AG04450 (cell line): ENCODE results near the gene SCD5. TPM values are rescaled to one million over a fixed set of nuclear protein-coding genes. Genes with fewer than 3 reads are reported as not detected.

Source experiments
- CTCF ChIA-PET: fragments of 300-600, 350-600 bp; formaldehyde crosslinking; extraction: SDS; loops from one replicate; lab custom pipeline; 2022; ENCODE audit warnings: antibody characterized with exemption, inconsistent platforms; lab: Charles Lee
- POLR2A ChIA-PET: fragments of 350-600 bp; formaldehyde crosslinking; extraction: SDS; loops from one replicate; lab custom pipeline; 2021; ENCODE audit warnings: antibody characterized with exemption, inconsistent platforms; lab: Yijun Ruan, JAX
- DNase-seq: peaks from one replicate; pipeline ENCODE4 v3.0.0-alpha.2; 2011; ENCODE audit warnings: low read depth, low spot score
- H3K27ac ChIP-seq: one replicate; pipeline ENCODE4 v1.5.1; 2012; ENCODE audit warnings: low read depth, low read length, control low read depth
- H3K27me3 ChIP-seq: one replicate; pipeline ENCODE4 v1.6.0; 2012; ENCODE audit warnings: low read length; ENCODE audit not compliant: control insufficient read depth, insufficient read depth
- H3K4me3 ChIP-seq: 2 replicates; pipeline ENCODE4 v1.5.1; 2011; ENCODE audit warnings: mild to moderate bottlenecking, low read depth, low read length, control low read depth
- H3K9me3 ChIP-seq: 2 replicates; pipeline ENCODE4 v1.5.1; 2012; ENCODE audit warnings: low read length; ENCODE audit not compliant: control insufficient read depth, insufficient read depth
- CTCF ChIP-seq: IDR thresholded peaks from 2 replicates; pipeline ENCODE4 v1.5.1; 2011; ENCODE audit warnings: low read depth, low read length, control low read depth, inconsistent platforms
- polyA plus RNA-seq: library from polyadenylated mRNA; depleted of rRNA; stranded (reverse); fragments of >200 nt; gene quantifications from 2 replicates; pipeline ENCODE4 v1.2.3, GENCODE V29; 2011

The SCD5 gene
- polyA plus RNA-seq, 1 experiment = 13.1 TPM

GRCh38 chr4:82784681-82785610 is 13.7 kb downstream of the SCD5 start:
- ChIA-PET CTCF (interaction anchor here (0.7 to 2.7 kb wide), 5 partner anchors 16 to 356 kb away, joined by 3 to 12 read pairs (median 4); no protein-coding TSS in a partner anchor), POLR2A (interaction anchor here (0.6 to 2.2 kb wide), 2 partner anchors 14 to 83 kb away, joined by 8 to 11 read pairs; partner anchors contain the start of gene SCD5)
- TF ChIP-seq CTCF = no peak
- Histone ChIP-seq H3K9me3 (no peaks in the 10 kb centered on the region), H3K27me3 (no peaks in the 10 kb centered on the region), H3K4me3 (no peak overlapping the region), H3K27ac (no peak overlapping the region)
- DNase-seq = no peak

GRCh38 chr4:82782626-82783345 is 15.8 kb downstream of the SCD5 start:
- H3K27me3 ChIP-seq = no peaks in the 10 kb centered on the region
- CTCF ChIA-PET = no interaction called here
- H3K9me3 ChIP-seq = no peaks in the 10 kb centered on the region
- TF ChIP-seq CTCF = no peak
- POLR2A ChIA-PET = no interaction called here
- no peak for DNase-seq
- no peak overlapping the region for H3K4me3 ChIP-seq
- no peak overlapping the region for H3K27ac ChIP-seq

GRCh38 chr4:82780752-82781231 is 17.8 kb downstream of the SCD5 start:
- ChIA-PET POLR2A (no interaction called here), CTCF (interaction anchor here (1.5 kb wide), 1 partner anchor 42 kb away, joined by 4 read pairs; no protein-coding TSS in a partner anchor)
- Histone ChIP-seq H3K9me3 (no peaks in the 10 kb centered on the region), H3K27ac (peak overlapping the region; percentile 39), H3K27me3 (peaks cover 2% of the 10 kb centered on the region), H3K4me3 (no peak overlapping the region)
- DNase-seq = no peak
- no peak for TF ChIP-seq CTCF

- CTCF ChIA-PET = interaction anchor here (1.5 kb wide), 1 partner anchor 41 kb away, joined by 4 read pairs; no protein-coding TSS in a partner anchor
- no peak for TF ChIP-seq CTCF
Observed at GRCh38 chr4:82780170-82780751, 18.3 kb downstream of the SCD5 start.

More at GRCh38 chr4:82780170-82780751, 18.3 kb downstream of the SCD5 start:
- POLR2A ChIA-PET = no interaction called here
- peaks cover 2% of the 10 kb centered on the region for H3K27me3 ChIP-seq
- H3K9me3 ChIP-seq = no peaks in the 10 kb centered on the region
- no peak for DNase-seq
- H3K4me3 ChIP-seq = no peak overlapping the region
- H3K27ac ChIP-seq = peak overlapping the region; percentile 39
